ENCODE results near the gene KIAA0513.

KIAA0513 gene

DNA sequence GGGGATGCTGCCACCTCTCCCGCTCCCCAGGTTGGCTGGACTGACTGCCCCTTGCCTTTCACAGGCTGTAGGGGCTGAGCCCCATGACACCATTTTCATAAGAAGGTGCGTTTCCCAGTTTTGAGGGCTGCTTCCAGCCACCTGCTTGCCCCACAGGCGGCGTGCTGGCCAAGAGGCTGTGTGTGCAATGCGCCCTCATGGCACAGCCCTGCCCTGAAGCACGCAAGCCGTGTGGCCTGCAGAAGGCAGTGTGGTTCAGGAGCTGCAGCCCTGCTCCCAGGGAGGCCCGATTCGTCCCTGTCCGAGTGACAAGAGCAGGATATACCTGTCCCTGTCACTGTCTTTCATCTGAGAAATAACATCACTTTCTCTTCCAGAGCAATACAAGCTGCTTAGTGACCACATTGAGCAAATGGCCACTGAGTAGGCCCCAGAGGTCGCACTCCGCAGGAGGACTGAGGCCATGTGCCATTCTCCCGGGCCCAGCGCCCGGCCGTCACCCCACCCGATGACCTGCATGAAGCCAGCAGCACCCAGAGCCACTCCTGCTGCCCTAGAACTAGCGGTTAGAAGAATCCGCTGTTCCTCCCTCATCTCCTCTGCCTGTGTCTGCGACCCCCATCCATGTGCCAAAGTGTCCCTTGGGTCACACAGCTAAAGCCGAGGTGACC, 60.4 kb downstream of the KIAA0513 start:
- no peaks in the 10 kb centered on the region for H3K27me3 ChIP-seq (ENCODE audit: control insufficient read depth in 1 of 2, insufficient read depth in 2 of 2, low read length in 2 of 2)

DNA sequence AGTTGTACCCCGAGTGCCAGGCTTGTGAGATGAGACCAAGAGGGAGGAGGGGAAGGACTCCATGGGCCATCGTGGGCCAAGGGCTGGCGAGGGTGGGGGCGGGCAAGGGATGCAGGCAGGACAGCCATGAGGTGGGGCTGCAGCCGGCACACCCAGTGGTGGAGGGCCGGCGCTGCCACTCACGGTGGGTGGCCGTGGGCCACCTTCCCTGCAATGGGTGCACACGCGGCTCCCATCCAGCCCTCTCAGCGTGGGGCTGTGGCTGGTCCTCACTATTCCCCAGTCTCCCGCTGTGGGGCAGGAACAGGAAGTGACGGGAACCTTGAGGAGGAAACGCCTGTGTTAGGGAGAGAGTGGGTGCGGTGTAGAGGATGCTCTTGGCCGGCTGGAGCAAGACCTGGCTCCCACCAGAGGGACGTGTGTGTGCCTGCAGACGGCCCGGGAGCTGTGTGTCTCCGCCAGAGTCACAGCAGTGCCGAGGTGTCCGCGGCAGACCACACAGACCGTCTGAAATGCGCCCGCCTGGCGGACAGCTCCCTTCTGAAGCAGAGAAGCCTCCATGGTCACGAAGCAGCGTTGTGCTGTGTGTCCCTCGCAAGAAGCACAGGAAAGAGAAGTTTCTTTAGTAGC, 61.1 kb downstream of the KIAA0513 start:
- Histone ChIP-seq H3K36me3 (ENCODE audit: insufficient read depth, low read length) (peaks cover 7% of the 10 kb centered on the region), H3K4me1 (ENCODE audit: insufficient read depth, low read length) (no peaks in the 10 kb centered on the region), H3K27ac (ENCODE audit: low read depth, low read length) (no peak overlapping the region), H3K27me3 (ENCODE audit: control insufficient read depth in 1 of 2, insufficient read depth in 2 of 2, low read length in 2 of 2) (no peaks in the 10 kb centered on the region), H3K9ac (ENCODE audit: low read length) (no peak overlapping the region), H3K9me3 (ENCODE audit: low read length) (no peaks in the 10 kb centered on the region), H3K4me3 (ENCODE audit: low read depth in 1 of 2, low read length in 2 of 2) (no peak overlapping the region)

More for the DNA sequence above, 60.4 kb downstream of the KIAA0513 start:
- Histone ChIP-seq H3K4me3 (ENCODE audit: low read depth in 1 of 2, low read length in 2 of 2) (no peak overlapping the region), H3K36me3 (ENCODE audit: insufficient read depth, low read length) (peaks cover 7% of the 10 kb centered on the region), H3K9me3 (ENCODE audit: low read length) (no peaks in the 10 kb centered on the region), H3K27ac (ENCODE audit: low read depth, low read length) (no peak overlapping the region), H3K4me1 (ENCODE audit: insufficient read depth, low read length) (no peaks in the 10 kb centered on the region), H3K9ac (ENCODE audit: low read length) (no peak overlapping the region)

DNA sequence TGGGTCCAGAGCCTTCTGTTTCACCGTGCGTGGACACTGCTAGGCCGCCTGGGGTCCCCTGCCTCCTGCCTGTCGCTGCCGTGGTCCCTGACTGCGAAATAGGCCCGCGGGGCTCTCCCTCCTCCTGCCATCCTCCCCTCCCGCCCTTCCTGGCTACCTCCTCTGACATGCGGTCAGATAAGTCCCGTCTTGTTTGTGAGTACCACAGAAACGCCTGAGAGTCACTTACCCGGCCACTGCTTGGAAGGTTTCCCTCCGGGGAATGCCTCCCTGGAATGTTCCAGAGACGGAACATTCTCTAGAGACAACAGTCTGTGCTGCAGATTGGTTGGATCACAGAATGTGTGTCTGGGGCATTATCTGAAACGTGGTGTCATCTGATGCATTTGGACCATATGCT, 61.9 kb downstream of the KIAA0513 start:
- Histone ChIP-seq H3K9me3 (ENCODE audit: low read length) (no peaks in the 10 kb centered on the region), H3K9ac (ENCODE audit: low read length) (no peak overlapping the region), H3K4me1 (ENCODE audit: insufficient read depth, low read length) (no peaks in the 10 kb centered on the region), H3K36me3 (ENCODE audit: insufficient read depth, low read length) (peaks cover 7% of the 10 kb centered on the region), H3K27me3 (ENCODE audit: control insufficient read depth in 1 of 2, insufficient read depth in 2 of 2, low read length in 2 of 2) (no peaks in the 10 kb centered on the region), H3K4me3 (ENCODE audit: low read depth in 1 of 2, low read length in 2 of 2) (no peak overlapping the region), H3K27ac (ENCODE audit: low read depth, low read length) (no peak overlapping the region)

DNA sequence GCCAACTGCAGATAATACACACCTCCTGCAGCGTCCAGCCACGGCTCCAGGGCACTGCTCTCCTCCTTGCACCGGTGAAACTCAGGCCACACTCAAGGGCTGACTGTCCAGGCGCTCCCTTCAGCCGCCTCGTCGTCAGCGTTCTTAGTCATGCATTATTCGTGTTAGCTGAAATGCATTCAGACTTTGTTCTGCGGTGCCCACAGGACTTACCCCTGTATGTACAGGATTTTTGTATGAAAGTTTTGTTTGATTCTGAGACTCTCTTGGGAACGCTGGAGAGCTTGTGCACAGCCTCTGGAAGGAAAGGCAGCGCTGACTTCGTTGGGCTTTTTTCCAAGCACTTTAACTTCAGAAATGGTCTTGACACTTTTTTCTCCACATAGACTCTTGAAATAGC, 62.6 kb downstream of the KIAA0513 start:
- H3K9ac ChIP-seq (ENCODE audit: low read length) = no peak overlapping the region
- H3K9me3 ChIP-seq (ENCODE audit: low read length) = no peaks in the 10 kb centered on the region
- no peak overlapping the region for H3K27ac ChIP-seq (ENCODE audit: low read depth, low read length)
- H3K27me3 ChIP-seq (ENCODE audit: control insufficient read depth in 1 of 2, insufficient read depth in 2 of 2, low read length in 2 of 2) = no peaks in the 10 kb centered on the region
- no peaks in the 10 kb centered on the region for H3K4me1 ChIP-seq (ENCODE audit: insufficient read depth, low read length)
- H3K4me3 ChIP-seq (ENCODE audit: low read depth in 1 of 2, low read length in 2 of 2) = no peak overlapping the region
- peaks cover 7% of the 10 kb centered on the region for H3K36me3 ChIP-seq (ENCODE audit: insufficient read depth, low read length)

DNA sequence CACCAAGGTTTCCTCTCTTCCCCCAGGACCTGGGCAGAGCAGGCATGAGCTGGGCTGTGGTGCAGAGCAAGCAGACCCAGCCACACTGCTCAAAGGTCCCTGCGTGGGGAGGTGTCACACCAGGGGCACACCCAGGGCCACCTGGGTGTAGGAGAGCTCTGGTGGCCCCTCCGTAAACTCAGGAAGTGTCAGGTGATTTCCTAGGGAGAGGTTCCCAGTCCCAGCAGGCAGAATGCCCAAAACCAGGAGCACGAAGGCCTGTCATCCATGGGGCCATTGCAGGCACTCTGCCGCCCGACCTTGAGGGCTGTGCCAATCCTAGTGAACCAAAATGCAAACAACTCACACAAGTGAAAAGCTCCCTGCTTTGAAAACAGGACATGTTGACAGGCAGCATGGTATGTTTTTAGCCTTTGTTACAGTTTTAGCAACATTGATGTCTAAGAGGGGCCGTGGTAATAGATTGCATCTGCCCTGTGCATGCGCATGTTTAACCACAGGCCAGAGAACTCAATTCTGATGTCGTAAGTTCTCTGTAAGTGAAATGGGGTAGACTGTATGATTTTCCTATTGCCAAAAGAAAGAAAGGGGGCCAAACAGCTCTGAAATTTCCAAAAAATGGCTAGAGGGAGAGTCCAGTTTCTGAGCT, 63.4 kb downstream of the KIAA0513 start:
- peaks cover 7% of the 10 kb centered on the region for H3K36me3 ChIP-seq (ENCODE audit: insufficient read depth, low read length)
- no peak overlapping the region for H3K4me3 ChIP-seq (ENCODE audit: low read depth in 1 of 2, low read length in 2 of 2)
- no peaks in the 10 kb centered on the region for H3K27me3 ChIP-seq (ENCODE audit: control insufficient read depth in 1 of 2, insufficient read depth in 2 of 2, low read length in 2 of 2)
- no peak overlapping the region for H3K27ac ChIP-seq (ENCODE audit: low read depth, low read length)
- no peaks in the 10 kb centered on the region for H3K4me1 ChIP-seq (ENCODE audit: insufficient read depth, low read length)
- H3K9ac ChIP-seq (ENCODE audit: low read length) = no peak overlapping the region
- no peaks in the 10 kb centered on the region for H3K9me3 ChIP-seq (ENCODE audit: low read length)

DNA sequence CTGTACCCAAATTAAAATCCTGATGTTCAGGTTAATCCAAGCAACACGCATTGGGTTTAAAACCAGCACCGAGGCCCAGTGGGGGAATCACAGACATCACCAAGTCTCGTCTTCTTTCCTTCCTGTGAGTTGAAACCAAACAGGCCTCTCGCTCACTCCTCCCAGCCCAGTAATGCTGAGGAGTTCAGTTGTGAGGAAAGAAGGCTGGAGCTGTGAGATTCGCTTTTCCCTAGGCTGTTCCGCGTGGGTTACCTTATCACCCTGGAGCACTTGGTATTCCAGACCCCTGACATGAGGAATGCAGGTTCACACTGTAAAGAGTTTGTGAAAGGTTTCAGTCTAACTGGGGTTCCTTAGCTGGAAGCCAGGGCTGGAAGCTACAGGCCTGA, 63.9 kb downstream of the KIAA0513 start:
- H3K36me3 ChIP-seq (ENCODE audit: insufficient read depth, low read length) = peaks cover 7% of the 10 kb centered on the region
- no peaks in the 10 kb centered on the region for H3K9me3 ChIP-seq (ENCODE audit: low read length)
- H3K4me1 ChIP-seq (ENCODE audit: insufficient read depth, low read length) = no peaks in the 10 kb centered on the region
- no peak overlapping the region for H3K4me3 ChIP-seq (ENCODE audit: low read depth in 1 of 2, low read length in 2 of 2)
- H3K27me3 ChIP-seq (ENCODE audit: control insufficient read depth in 1 of 2, insufficient read depth in 2 of 2, low read length in 2 of 2) = no peaks in the 10 kb centered on the region
- no peak overlapping the region for H3K27ac ChIP-seq (ENCODE audit: low read depth, low read length)
- no peak overlapping the region for H3K9ac ChIP-seq (ENCODE audit: low read length)

DNA sequence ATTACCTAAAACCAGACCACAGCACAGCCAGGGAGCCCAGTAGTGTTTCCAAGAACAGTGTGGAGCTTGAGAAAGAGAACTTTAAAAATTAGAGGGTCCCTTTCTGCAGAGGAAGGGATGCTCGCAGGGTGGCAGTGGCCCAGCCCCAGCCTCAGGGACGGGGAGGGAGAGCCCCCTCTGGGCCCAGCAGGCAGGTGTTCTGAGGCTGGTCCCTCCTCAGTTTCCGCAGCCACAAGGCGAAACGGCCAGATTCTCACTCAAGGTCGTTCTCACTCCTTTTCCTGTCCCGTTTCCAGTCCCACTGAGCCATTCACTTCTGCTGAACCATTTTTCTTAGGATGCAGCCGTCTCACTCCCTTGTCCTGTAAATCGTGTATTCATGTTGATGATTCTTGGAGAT, 64.7 kb downstream of the KIAA0513 start:
- H3K36me3 ChIP-seq (ENCODE audit: insufficient read depth, low read length) = peaks cover under 1% of the 10 kb centered on the region
- no peak overlapping the region for H3K27ac ChIP-seq (ENCODE audit: low read depth, low read length)
- no peaks in the 10 kb centered on the region for H3K4me1 ChIP-seq (ENCODE audit: insufficient read depth, low read length)
- no peaks in the 10 kb centered on the region for H3K27me3 ChIP-seq (ENCODE audit: control insufficient read depth in 1 of 2, insufficient read depth in 2 of 2, low read length in 2 of 2)
- H3K4me3 ChIP-seq (ENCODE audit: low read depth in 1 of 2, low read length in 2 of 2) = no peak overlapping the region
- H3K9me3 ChIP-seq (ENCODE audit: low read length) = no peaks in the 10 kb centered on the region
- H3K9ac ChIP-seq (ENCODE audit: low read length) = no peak overlapping the region

DNA sequence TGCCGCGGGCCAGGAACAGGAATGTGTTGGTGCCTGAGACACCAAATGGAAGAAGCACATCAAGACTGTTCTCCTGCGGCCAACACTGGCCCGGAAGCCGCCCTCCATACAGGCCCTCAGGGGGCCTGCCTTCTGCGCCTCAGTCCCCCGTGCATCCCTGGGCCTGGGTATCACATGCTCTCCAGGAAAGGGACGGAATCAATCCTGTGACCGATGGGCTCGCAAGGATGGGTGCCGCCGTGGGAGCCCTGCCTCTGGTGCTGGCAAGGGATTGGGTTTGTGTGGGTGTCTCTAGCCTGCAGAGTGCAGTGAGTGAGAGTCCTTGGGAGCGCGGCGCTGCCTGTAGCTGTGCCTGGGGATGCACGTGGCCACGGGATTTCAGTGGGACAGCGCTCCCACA, 65.3 kb downstream of the KIAA0513 start:
- H3K27me3 ChIP-seq (ENCODE audit: control insufficient read depth in 1 of 2, insufficient read depth in 2 of 2, low read length in 2 of 2) = no peaks in the 10 kb centered on the region
- H3K36me3 ChIP-seq (ENCODE audit: insufficient read depth, low read length) = no peaks in the 10 kb centered on the region
- H3K27ac ChIP-seq (ENCODE audit: low read depth, low read length) = no peak overlapping the region
- H3K9me3 ChIP-seq (ENCODE audit: low read length) = no peaks in the 10 kb centered on the region
- H3K4me1 ChIP-seq (ENCODE audit: insufficient read depth, low read length) = no peaks in the 10 kb centered on the region
- H3K4me3 ChIP-seq (ENCODE audit: low read depth in 1 of 2, low read length in 2 of 2) = no peak overlapping the region
- no peak overlapping the region for H3K9ac ChIP-seq (ENCODE audit: low read length)

DNA sequence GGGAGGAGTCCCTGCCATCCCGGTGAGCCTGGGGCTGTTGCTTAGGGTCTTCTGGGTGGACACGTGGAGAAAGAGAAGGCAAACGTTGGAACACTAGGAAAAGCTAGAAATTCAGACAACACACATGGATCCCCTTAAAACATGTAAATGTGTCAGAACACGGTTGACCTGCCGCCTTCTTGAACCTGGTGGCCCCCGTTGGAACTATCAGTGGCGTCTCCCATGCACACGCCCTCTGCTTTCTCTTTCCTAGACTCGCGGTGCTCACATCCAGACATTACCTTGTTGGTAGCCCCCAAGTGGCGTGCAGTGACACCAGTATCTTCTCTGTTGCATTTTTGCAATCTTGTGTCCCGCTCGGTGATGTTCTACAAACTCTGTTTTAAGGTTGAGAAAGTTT, 66.1 kb downstream of the KIAA0513 start:
- Histone ChIP-seq H3K4me1 (ENCODE audit: insufficient read depth, low read length) (no peaks in the 10 kb centered on the region), H3K9ac (ENCODE audit: low read length) (no peak overlapping the region), H3K9me3 (ENCODE audit: low read length) (no peaks in the 10 kb centered on the region), H3K4me3 (ENCODE audit: low read depth in 1 of 2, low read length in 2 of 2) (no peak overlapping the region), H3K27me3 (ENCODE audit: control insufficient read depth in 1 of 2, insufficient read depth in 2 of 2, low read length in 2 of 2) (no peaks in the 10 kb centered on the region), H3K27ac (ENCODE audit: low read depth, low read length) (no peak overlapping the region), H3K36me3 (ENCODE audit: insufficient read depth, low read length) (no peaks in the 10 kb centered on the region)

DNA sequence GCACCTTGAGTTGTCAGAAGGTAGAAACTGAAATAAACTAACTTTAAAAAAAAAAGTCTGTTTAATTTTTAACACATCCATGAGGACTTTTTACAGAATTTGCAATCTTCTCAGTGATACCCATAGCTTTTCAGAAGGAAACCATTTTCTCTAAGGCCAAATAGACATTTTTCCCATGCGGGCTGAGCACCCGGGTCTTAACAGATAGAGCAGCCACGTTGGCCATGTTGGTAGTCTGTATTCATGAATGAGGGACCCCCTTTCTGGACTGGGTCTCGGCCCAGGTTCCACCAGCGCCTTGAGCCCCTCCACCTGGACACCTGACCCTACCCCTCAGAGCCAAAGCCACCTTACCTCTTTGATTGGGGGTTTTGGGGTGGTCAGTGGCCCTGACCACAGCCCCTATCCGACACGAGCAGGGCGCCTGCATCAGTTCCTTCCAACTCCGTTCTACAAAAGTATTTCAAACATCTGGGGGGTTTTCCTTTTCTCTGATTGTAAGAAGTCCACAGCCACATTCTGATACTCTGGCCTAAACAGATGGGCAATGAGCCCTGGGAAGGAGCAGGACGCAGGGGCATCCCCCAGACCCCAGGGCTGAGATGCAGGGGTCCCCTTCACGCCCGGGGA, 66.7 kb downstream of the KIAA0513 start:
- Histone ChIP-seq H3K27me3 (ENCODE audit: control insufficient read depth in 1 of 2, insufficient read depth in 2 of 2, low read length in 2 of 2) (no peaks in the 10 kb centered on the region), H3K9ac (ENCODE audit: low read length) (no peak overlapping the region), H3K4me3 (ENCODE audit: low read depth in 1 of 2, low read length in 2 of 2) (no peak overlapping the region), H3K4me1 (ENCODE audit: insufficient read depth, low read length) (no peaks in the 10 kb centered on the region), H3K36me3 (ENCODE audit: insufficient read depth, low read length) (no peaks in the 10 kb centered on the region), H3K9me3 (ENCODE audit: low read length) (no peaks in the 10 kb centered on the region), H3K27ac (ENCODE audit: low read depth, low read length) (no peak overlapping the region)

DNA sequence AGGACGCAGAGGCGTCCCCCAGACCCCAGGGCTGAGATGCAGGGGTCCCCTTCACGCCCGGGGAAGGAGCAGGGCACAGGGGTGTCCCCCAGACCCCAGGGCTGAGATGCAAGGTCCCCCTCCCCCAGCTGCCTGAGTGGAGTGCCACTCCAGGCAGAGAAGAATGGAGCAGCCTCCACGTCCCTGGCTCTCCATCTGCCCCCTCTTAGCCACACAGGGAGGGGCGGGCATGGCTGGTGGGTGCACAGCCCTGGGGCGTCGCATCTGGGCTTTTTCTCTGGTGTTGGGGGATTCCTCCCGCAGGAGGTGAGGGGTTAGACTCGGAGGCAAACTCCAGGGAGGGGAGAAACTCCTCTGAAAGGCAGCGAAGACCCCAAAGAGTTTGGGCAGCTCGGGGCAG, 67.2 kb downstream of the KIAA0513 start:
- Histone ChIP-seq H3K27me3 (ENCODE audit: control insufficient read depth in 1 of 2, insufficient read depth in 2 of 2, low read length in 2 of 2) (no peaks in the 10 kb centered on the region), H3K9ac (ENCODE audit: low read length) (no peak overlapping the region), H3K9me3 (ENCODE audit: low read length) (no peaks in the 10 kb centered on the region), H3K36me3 (ENCODE audit: insufficient read depth, low read length) (no peaks in the 10 kb centered on the region), H3K4me3 (ENCODE audit: low read depth in 1 of 2, low read length in 2 of 2) (no peak overlapping the region), H3K27ac (ENCODE audit: low read depth, low read length) (no peak overlapping the region), H3K4me1 (ENCODE audit: insufficient read depth, low read length) (no peaks in the 10 kb centered on the region)
